Karpas-422 (cell line): ENCODE data around the gene PRKCQ. TPM values are rescaled to one million over a fixed set of nuclear protein-coding genes. Genes with fewer than 3 reads are reported as not detected.

Experiments
- DNase-seq: peaks from one replicate; pipeline ENCODE4 v3.0.0-alpha.2; 2015
- H2AFZ ChIP-seq: fragments of 200-600 bp; sonication (generic); 2 replicates; pipeline ENCODE4 v1.6.1; 2014; ENCODE audit warnings: antibody characterized with exemption, low read length, mixed read lengths
- H3K27ac ChIP-seq: fragments of 200-600 bp; sonication (generic); 2 replicates; pipeline ENCODE4 v1.5.1; 2014; ENCODE audit warnings: mild to moderate bottlenecking, low read length, moderate library complexity
- H3K27me3 ChIP-seq: fragments of 200-600 bp; sonication (generic); 2 replicates; pipeline ENCODE4 v1.6.1; 2014; ENCODE audit warnings: low read length, mixed read lengths
- H3K36me3 ChIP-seq: fragments of 200-600 bp; sonication (generic); 2 replicates; pipeline ENCODE4 v1.6.1; 2014; ENCODE audit warnings: low read length, mixed read lengths; ENCODE audit not compliant: insufficient read depth
- H3K4me1 ChIP-seq: fragments of 200-600 bp; sonication (generic); 2 replicates; pipeline ENCODE4 v1.6.1; 2014; ENCODE audit warnings: mild to moderate bottlenecking, low read length, mixed read lengths
- H3K4me2 ChIP-seq: fragments of 200-600 bp; sonication (generic); 2 replicates; pipeline ENCODE4 v1.6.1; 2014; ENCODE audit warnings: low read length, low read depth, mild to moderate bottlenecking; ENCODE audit not compliant: poor library complexity, severe bottlenecking
- H3K4me3 ChIP-seq: fragments of 200-600 bp; sonication (generic); 2 replicates; pipeline ENCODE4 v1.5.1; 2014; ENCODE audit warnings: mild to moderate bottlenecking, antibody characterized with exemption, low read length, mixed read lengths
- H3K79me2 ChIP-seq: fragments of 200-600 bp; sonication (generic); 2 replicates; pipeline ENCODE4 v1.6.1; 2014; ENCODE audit warnings: mild to moderate bottlenecking, low read length, mixed read lengths
- H3K9ac ChIP-seq: fragments of 200-600 bp; sonication (generic); 2 replicates; pipeline ENCODE4 v1.6.0; 2014; ENCODE audit warnings: low read length
- H3K9me2 ChIP-seq: fragments of 200-600 bp; sonication (generic), shearing (Covaris generic); replicated peaks from 2 replicates; pipeline ENCODE4 v1.6.0; 2014; ENCODE audit warnings: mild to moderate bottlenecking, low read length, moderate library complexity; ENCODE audit not compliant: insufficient read depth
- H3K9me3 ChIP-seq: fragments of 300-700, 200-600 bp; sonication (generic); 2 replicates; pipeline ENCODE4 v1.6.1; 2014; ENCODE audit warnings: low read length, mixed read lengths
- H4K20me1 ChIP-seq: fragments of 200-600 bp; sonication (generic); 2 replicates; pipeline ENCODE4 v1.6.1; 2014; ENCODE audit warnings: mild to moderate bottlenecking, antibody characterized with exemption, low read length, low read depth; ENCODE audit not compliant: insufficient read depth
- total RNA-seq: library from RNA; depleted of rRNA; stranded (reverse); fragments of >200 nt; shearing (Covaris generic); gene quantifications from 2 replicates; pipeline ENCODE4 v1.2.3, GENCODE V29; 2014; ENCODE audit warnings: low replicate concordance

The PRKCQ gene
- total RNA-seq, 1 experiment from 2014 or later: not detected

GRCh38 chr10:6615971-6616370 is 35.9 kb upstream of the PRKCQ start:
- H2AFZ ChIP-seq: no peak overlapping the region
- no peaks in the 10 kb centered on the region for H3K4me1 ChIP-seq
- no peaks in the 10 kb centered on the region for H3K36me3 ChIP-seq
- DNase-seq: no peak
- no peak overlapping the region for H3K27ac ChIP-seq
- H3K9me3 ChIP-seq: no peaks in the 10 kb centered on the region
- no peak overlapping the region for H3K4me2 ChIP-seq
- no peaks in the 10 kb centered on the region for H3K27me3 ChIP-seq
- no peak overlapping the region for H3K4me3 ChIP-seq
- no peaks in the 10 kb centered on the region for H3K9me2 ChIP-seq
- no peaks in the 10 kb centered on the region for H4K20me1 ChIP-seq
- no peaks in the 10 kb centered on the region for H3K79me2 ChIP-seq
- no peak overlapping the region for H3K9ac ChIP-seq

GRCh38 chr10:6612371-6612770 is 32.3 kb upstream of the PRKCQ start:
- Histone ChIP-seq H3K9me3 (no peaks in the 10 kb centered on the region), H3K4me2 (no peak overlapping the region), H3K9me2 (no peaks in the 10 kb centered on the region), H3K36me3 (no peaks in the 10 kb centered on the region), H3K9ac (no peak overlapping the region), H2AFZ (no peak overlapping the region), H3K79me2 (no peaks in the 10 kb centered on the region), H3K27me3 (no peaks in the 10 kb centered on the region), H3K4me3 (no peak overlapping the region), H4K20me1 (no peaks in the 10 kb centered on the region), H3K4me1 (peaks cover 4% of the 10 kb centered on the region), H3K27ac (no peak overlapping the region)
- DNase-seq: no peak

- no peak for DNase-seq
- Histone ChIP-seq H4K20me1 (no peaks in the 10 kb centered on the region), H2AFZ (no peak overlapping the region), H3K9me2 (no peaks in the 10 kb centered on the region), H3K4me3 (no peak overlapping the region), H3K79me2 (no peaks in the 10 kb centered on the region), H3K4me1 (peaks cover 8% of the 10 kb centered on the region), H3K4me2 (no peak overlapping the region), H3K27me3 (no peaks in the 10 kb centered on the region), H3K27ac (no peak overlapping the region), H3K9me3 (no peaks in the 10 kb centered on the region), H3K9ac (no peak overlapping the region), H3K36me3 (no peaks in the 10 kb centered on the region)
These were observed 30.6 kb upstream of the PRKCQ start for GRCh38 chr10:6610647-6611046.

- no peak overlapping the region for H3K9ac ChIP-seq
- no peaks in the 10 kb centered on the region for H3K36me3 ChIP-seq
- no peak overlapping the region for H3K4me3 ChIP-seq
- H3K27me3 ChIP-seq: no peaks in the 10 kb centered on the region
- H3K4me2 ChIP-seq: no peak overlapping the region
- no peak overlapping the region for H2AFZ ChIP-seq
- no peaks in the 10 kb centered on the region for H3K9me3 ChIP-seq
- no peak for DNase-seq
- no peak overlapping the region for H3K27ac ChIP-seq
- H3K4me1 ChIP-seq: peaks cover 8% of the 10 kb centered on the region
- H4K20me1 ChIP-seq: no peaks in the 10 kb centered on the region
- H3K79me2 ChIP-seq: no peaks in the 10 kb centered on the region
- no peaks in the 10 kb centered on the region for H3K9me2 ChIP-seq
These were observed 29.5 kb upstream of the PRKCQ start for GRCh38 chr10:6609625-6610024.

GRCh38 chr10:6607778-6608177 is 27.7 kb upstream of the PRKCQ start:
- no peak overlapping the region for H3K4me3 ChIP-seq
- no peak overlapping the region for H2AFZ ChIP-seq
- H3K36me3 ChIP-seq: no peaks in the 10 kb centered on the region
- H4K20me1 ChIP-seq: no peaks in the 10 kb centered on the region
- no peaks in the 10 kb centered on the region for H3K27me3 ChIP-seq
- no peaks in the 10 kb centered on the region for H3K9me3 ChIP-seq
- no peak overlapping the region for H3K9ac ChIP-seq
- no peaks in the 10 kb centered on the region for H3K79me2 ChIP-seq
- no peak overlapping the region for H3K4me2 ChIP-seq
- peaks cover 8% of the 10 kb centered on the region for H3K4me1 ChIP-seq
- no peak overlapping the region for H3K27ac ChIP-seq
- DNase-seq: no peak
- no peaks in the 10 kb centered on the region for H3K9me2 ChIP-seq

- no peak overlapping the region for H3K4me3 ChIP-seq
- no peak overlapping the region for H3K27ac ChIP-seq
- no peaks in the 10 kb centered on the region for H4K20me1 ChIP-seq
These were observed 27.1 kb upstream of the PRKCQ start for GRCh38 chr10:6607182-6607581.

GRCh38 chr10:6603142-6604125 is 23.4 kb upstream of the PRKCQ start:
- Histone ChIP-seq H3K4me1 (peaks cover 8% of the 10 kb centered on the region), H3K36me3 (no peaks in the 10 kb centered on the region), H3K9ac (no peak overlapping the region), H3K4me2 (no peak overlapping the region), H4K20me1 (no peaks in the 10 kb centered on the region), H3K27me3 (no peaks in the 10 kb centered on the region), H3K4me3 (no peak overlapping the region), H3K27ac (no peak overlapping the region), H2AFZ (no peak overlapping the region), H3K9me2 (no peaks in the 10 kb centered on the region), H3K9me3 (no peaks in the 10 kb centered on the region), H3K79me2 (no peaks in the 10 kb centered on the region)
- no peak for DNase-seq

More at GRCh38 chr10:6607182-6607581, 27.1 kb upstream of the PRKCQ start:
- Histone ChIP-seq H3K36me3 (no peaks in the 10 kb centered on the region), H2AFZ (no peak overlapping the region), H3K9me2 (no peaks in the 10 kb centered on the region), H3K4me2 (no peak overlapping the region), H3K9ac (no peak overlapping the region), H3K9me3 (no peaks in the 10 kb centered on the region), H3K27me3 (no peaks in the 10 kb centered on the region), H3K79me2 (no peaks in the 10 kb centered on the region), H3K4me1 (peaks cover 8% of the 10 kb centered on the region)
- DNase-seq: no peak

- Histone ChIP-seq H3K4me1 (peaks cover 8% of the 10 kb centered on the region), H3K9me2 (no peaks in the 10 kb centered on the region), H4K20me1 (no peaks in the 10 kb centered on the region), H3K27ac (no peak overlapping the region), H3K36me3 (no peaks in the 10 kb centered on the region), H3K79me2 (no peaks in the 10 kb centered on the region), H3K9ac (no peak overlapping the region), H3K4me2 (no peak overlapping the region), H2AFZ (no peak overlapping the region), H3K9me3 (no peaks in the 10 kb centered on the region), H3K4me3 (no peak overlapping the region), H3K27me3 (no peaks in the 10 kb centered on the region)
- no peak for DNase-seq
These were observed 22.6 kb upstream of the PRKCQ start for GRCh38 chr10:6602700-6603084.
